Kidney (tissue), 14 donors: ENCODE data around the gene TTLL5. TPM values are rescaled to one million over a fixed set of nuclear protein-coding genes. Genes with fewer than 3 reads are reported as not detected.
A peak's percentile ranks its signal among the peaks of the same experiment; 100 is the strongest.

Source experiments
- DNase-seq, 5 donors: peaks; one replicate each; pipeline ENCODE4 v3.0.0-alpha.2; 2013 to 2020
- FAIRE-seq: peaks from 2 replicates; lab custom pipeline; 2012; peaks lifted over from hg19 to GRCh38; lab: Jason Lieb, UNC
- H3K27ac ChIP-seq, 2 donors: one replicate each; pipeline ENCODE4 v1.7.0; 2013; ENCODE audit warnings: low read depth in 2 of 2, low read length in 2 of 2, inconsistent platforms in 1 of 2
- H3K27me3 ChIP-seq: one replicate; pipeline ENCODE4 v1.7.1; 2013; ENCODE audit warnings: low read length, inconsistent platforms; ENCODE audit not compliant: control insufficient read depth, insufficient read depth
- H3K36me3 ChIP-seq, 3 donors: one replicate each; pipeline versions ENCODE4 v1.7.0 to v1.7.1; 2013; ENCODE audit warnings: low read length in 3 of 3, control low read depth in 1 of 3, inconsistent platforms in 1 of 3; ENCODE audit not compliant: insufficient read depth in 3 of 3, control insufficient read depth in 2 of 3
- H3K4me1 ChIP-seq, 3 donors: one replicate each; pipeline versions ENCODE4 v1.7.0 to v1.7.1; 2013; ENCODE audit warnings: low read length in 3 of 3, inconsistent platforms in 1 of 3, low read depth in 1 of 3; ENCODE audit not compliant: control insufficient read depth in 2 of 3, insufficient read depth in 2 of 3
- H3K4me3 ChIP-seq, 3 donors: one replicate each; pipeline versions ENCODE4 v1.7.0 to v1.8.1; 2013; ENCODE audit warnings: low read length in 3 of 3, control low read depth in 1 of 3, inconsistent platforms in 1 of 3
- H3K9ac ChIP-seq, 3 donors: one replicate each; pipeline versions ENCODE4 v1.7.0 to v1.7.1; 2013; ENCODE audit warnings: low read length in 3 of 3, control low read depth in 1 of 3, inconsistent platforms in 1 of 3
- H3K9me3 ChIP-seq, 3 donors: one replicate each; pipeline versions ENCODE4 v1.7.0 to v1.7.1; 2013; ENCODE audit warnings: low read length in 3 of 3, control low read depth in 1 of 3, inconsistent platforms in 1 of 3; ENCODE audit not compliant: control insufficient read depth in 2 of 3, insufficient read depth in 1 of 3
- CTCF ChIP-seq: IDR thresholded peaks from 3 replicates; pipeline ENCODE4 v1.5.1; 2012; ENCODE audit warnings: mild to moderate bottlenecking, moderate library complexity, borderline replicate concordance; ENCODE audit not compliant: insufficient read depth; ENCODE audit errors: extremely low read depth
- intact Hi-C: fragments of 100-400 bp; cut with DNase I; formaldehyde crosslinking; loops from one replicate; pipeline ENCODE4 v1.11.1; 2022
- polyA plus RNA-seq: library from polyadenylated mRNA; stranded (reverse); fragments of 350-450 nt; fragmentation: Illumina TruSeq; extraction: RNeasy Lipid Tissue Mini Kit (QIAGEN cat#74804); gene quantifications from one replicate; pipeline ENCODE4 v1.2.3, GENCODE V29; 2014; ENCODE audit warnings: low read depth, low replicate concordance; ENCODE audit not compliant: insufficient read depth
- total RNA-seq: library from RNA; stranded (reverse); fragmentation: NEBNext Ultra II Directional; extraction: Animal tissue kit (Norgen Biotek cat#: 25700); gene quantifications from one replicate; pipeline ENCODE4 v1.2.1, GENCODE V29; 2021
- donor health status: control.
- donor health status: control.
- donor health status: control.
- donor health status: control.
- donor health status: control.
- donor health status: DM: yes; HTN: yes; CAD: no.
- donor health status: Normal renal cell carcinoma (clear cell type).

TTLL5 gene
- total and polyA plus RNA-seq, 2 donors from 2014 or later, result 16.8 to 37.2 TPM

GRCh38 chr14:75718199-75718598 is 57.2 kb downstream of the TTLL5 start:
- Histone ChIP-seq H3K9me3 (no peaks in the 10 kb centered on the region), H3K4me3 (no peak overlapping the region), H3K9ac (no peak overlapping the region), H3K4me1 (peaks cover 0 to 7% (median 7%) of the 10 kb centered on the region in 3 donors), H3K27me3 (no peaks in the 10 kb centered on the region), H3K36me3 (peaks cover 0 to 5% (median 2%) of the 10 kb centered on the region in 3 donors), H3K27ac (no peak overlapping the region)
- DNase-seq, result no peak
- no peak for FAIRE-seq
- intact Hi-C loops, result no loop called here
- no peak for TF ChIP-seq CTCF

- no peak overlapping the region for H3K9ac ChIP-seq
- peaks cover 0 to 5% (median 2%) of the 10 kb centered on the region in 3 donors for H3K36me3 ChIP-seq
- intact Hi-C loops, result no loop called here
- no peaks in the 10 kb centered on the region for H3K9me3 ChIP-seq
- H3K27me3 ChIP-seq, result no peaks in the 10 kb centered on the region
- TF ChIP-seq CTCF, result no peak
- no peak overlapping the region for H3K4me3 ChIP-seq
- DNase-seq (no peak), FAIRE-seq (no peak)
- H3K4me1 ChIP-seq, result peaks cover 0 to 7% (median 7%) of the 10 kb centered on the region in 3 donors
- H3K27ac ChIP-seq, result no peak overlapping the region
These were observed 59.1 kb downstream of the TTLL5 start for GRCh38 chr14:75720116-75720515.

- Histone ChIP-seq H3K9me3 (no peaks in the 10 kb centered on the region), H3K27me3 (no peaks in the 10 kb centered on the region), H3K4me3 (no peak overlapping the region), H3K27ac (peak overlapping the region; percentile 38 to 68), H3K9ac (no peak overlapping the region), H3K4me1 (peaks cover 0 to 7% (median 7%) of the 10 kb centered on the region in 3 donors), H3K36me3 (peaks cover 0 to 5% (median 2%) of the 10 kb centered on the region in 3 donors)
- DNase-seq (peak in 1 of 5 donors; percentile 77), FAIRE-seq (no peak)
- TF ChIP-seq CTCF, result no peak
- intact Hi-C loops, result no loop called here
These were observed 59.9 kb downstream of the TTLL5 start for GRCh38 chr14:75720842-75721498.
